HG03575 (cell line): ENCODE measurements around the gene NFATC2.

ENCODE experiments used
- ATAC-seq: cut with Tn5 transposase; IDR thresholded peaks from one replicate; pipeline ENCODE4 v1.9.1; 2021; ENCODE audit not compliant: unreplicated experiment, insufficient number of reproducible peaks, low FRiP score; ENCODE audit errors: extremely low read depth

Gene NFATC2

DNA sequence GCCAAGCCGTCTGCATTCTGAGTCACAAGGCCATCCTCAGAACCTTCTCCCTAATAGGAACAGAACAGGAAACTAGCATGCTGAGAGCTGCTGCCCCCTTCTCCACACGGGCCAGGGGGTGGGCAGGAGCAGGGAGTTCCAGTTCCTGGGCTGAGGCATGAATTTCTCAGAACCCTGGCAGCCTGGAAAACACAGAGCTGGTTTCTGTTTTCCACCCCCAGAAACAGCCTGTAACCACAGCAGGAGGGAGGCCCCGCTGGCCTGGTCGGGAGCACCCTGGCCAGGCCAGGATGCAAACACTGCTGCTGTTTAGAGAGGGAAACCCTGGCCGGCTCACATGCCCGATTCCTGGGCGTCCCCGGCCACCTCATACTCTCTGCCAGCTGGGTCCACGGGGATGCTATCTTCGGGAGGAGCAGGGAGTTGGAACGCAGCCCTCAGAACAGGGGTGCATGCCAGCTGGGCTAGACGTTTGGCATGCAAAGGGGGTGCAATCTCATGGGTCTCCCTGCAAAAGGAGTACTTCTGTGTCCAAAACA is 130.1 kb downstream of the NFATC2 start:
- ATAC-seq, result no peak

DNA sequence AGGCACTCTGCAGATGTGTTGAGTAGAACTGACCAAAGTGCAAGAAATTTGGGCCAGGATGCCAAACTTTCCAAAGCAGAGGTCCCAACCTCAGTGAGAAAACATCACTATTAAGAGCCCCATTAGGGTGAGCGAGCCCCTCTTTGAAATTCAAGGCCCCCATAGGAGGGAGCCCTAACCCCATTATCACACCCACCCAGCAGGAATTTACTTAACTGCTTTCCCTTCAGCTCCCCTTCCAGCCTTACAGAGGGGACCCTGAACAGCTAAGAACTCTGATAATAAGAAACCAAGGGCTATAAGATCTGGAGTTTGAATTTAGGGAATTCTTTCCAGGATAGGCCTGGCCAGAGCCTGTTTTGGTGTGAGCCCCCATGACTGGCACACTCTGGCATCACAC is 130.6 kb downstream of the NFATC2 start:
- no peak for ATAC-seq

DNA sequence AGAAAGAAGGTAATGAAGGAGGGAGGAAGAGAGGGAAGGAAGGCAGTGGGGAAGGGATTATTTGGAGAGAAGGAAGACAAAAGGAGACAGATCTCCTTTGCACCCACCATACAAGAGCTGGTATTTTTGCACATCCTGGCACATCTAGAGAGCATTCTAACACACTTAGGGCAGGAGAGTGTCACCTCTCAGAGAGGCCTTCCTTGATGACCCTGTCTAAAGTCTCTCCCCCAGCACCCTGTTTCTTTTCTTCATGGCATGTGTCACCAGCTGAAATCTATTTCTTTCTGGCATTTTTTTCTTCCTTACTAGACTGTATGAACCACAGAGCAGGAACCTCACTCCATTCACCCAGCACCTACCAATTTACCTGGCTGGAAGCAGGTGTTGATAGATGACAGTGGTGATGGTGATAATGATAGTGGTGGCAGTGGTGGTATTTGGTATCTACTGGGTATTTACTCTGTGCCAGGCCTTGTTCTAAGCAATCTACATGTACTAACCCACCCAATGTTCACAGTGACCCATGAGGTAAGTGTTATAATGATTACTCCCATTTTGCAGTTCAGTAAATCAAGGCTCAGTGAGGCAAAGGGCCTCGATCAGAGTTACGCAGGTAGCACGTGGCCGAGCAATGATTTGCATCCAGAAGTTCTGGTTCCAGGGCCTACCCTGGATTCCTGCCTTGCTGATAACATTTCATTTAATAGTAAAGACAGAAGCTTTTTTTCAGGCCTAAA is 131.8 kb downstream of the NFATC2 start:
- no peak for ATAC-seq

DNA sequence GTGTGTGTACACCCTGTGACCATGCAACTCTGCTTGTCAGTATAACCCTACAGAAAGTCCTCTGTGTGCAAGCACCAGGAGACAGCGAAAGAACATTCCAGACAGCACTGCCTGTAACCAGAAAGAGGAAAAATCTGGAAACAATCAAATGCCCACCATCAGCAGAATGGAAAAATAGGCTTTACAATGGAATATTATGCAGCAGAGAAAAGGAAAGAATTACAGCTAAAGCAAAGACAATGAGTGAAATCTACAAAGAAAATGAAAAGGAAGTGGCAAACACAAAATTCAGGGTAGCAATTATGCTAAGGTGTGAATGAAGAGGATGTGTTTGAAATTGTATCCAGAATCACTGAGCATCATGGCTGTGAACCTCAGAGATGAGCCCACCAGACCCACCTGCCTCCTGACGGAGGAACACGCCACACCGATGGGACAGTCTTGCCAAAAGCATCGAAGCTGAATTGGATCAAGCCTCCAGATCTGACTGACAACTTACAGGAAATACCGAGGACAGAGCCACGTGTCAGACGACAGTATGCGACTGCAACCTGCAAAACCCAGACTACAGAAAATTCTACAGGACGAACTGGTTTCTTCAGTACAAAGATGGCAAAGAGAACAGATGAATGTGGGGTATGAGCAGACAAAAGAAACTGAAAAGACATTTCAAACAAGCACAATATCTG is 133.2 kb downstream of the NFATC2 start:
- no peak for ATAC-seq

DNA sequence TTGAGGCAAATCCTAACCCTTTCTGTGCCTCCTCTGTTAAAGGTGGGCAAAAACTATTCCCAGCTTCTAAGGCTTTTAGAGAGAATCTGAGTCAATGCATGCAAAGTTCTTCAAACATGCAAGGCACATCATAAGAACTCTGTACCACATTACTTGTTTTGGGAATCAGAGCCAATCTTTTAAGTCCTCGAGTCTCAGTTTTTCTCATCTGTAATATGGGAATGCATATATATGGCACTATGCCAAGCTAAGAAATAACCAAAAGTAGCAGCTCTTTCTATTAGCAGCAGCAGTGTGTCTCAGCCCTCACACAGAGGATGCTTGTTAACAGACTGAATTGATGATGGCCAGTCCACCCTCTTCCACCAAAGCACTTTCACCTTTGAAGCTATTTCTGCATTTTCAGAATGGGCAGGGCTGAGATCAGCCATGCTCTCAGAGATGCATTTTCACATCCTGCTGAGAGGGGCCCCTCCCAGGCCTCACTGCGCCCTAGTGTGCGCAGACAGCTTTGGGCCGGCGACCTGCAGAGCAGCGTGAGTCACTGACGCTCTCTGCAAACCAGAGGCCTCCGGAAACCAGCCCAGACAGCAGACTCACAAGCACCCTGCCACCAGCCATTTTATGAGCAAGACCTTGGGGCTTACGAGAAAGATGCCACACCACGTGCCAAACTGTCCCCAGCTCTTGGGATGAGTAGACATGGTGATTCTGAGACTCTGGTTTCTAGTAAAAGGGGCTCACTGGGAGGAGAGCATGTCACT is 138.0 kb downstream of the NFATC2 start:
- ATAC-seq, result peak; percentile 46

DNA sequence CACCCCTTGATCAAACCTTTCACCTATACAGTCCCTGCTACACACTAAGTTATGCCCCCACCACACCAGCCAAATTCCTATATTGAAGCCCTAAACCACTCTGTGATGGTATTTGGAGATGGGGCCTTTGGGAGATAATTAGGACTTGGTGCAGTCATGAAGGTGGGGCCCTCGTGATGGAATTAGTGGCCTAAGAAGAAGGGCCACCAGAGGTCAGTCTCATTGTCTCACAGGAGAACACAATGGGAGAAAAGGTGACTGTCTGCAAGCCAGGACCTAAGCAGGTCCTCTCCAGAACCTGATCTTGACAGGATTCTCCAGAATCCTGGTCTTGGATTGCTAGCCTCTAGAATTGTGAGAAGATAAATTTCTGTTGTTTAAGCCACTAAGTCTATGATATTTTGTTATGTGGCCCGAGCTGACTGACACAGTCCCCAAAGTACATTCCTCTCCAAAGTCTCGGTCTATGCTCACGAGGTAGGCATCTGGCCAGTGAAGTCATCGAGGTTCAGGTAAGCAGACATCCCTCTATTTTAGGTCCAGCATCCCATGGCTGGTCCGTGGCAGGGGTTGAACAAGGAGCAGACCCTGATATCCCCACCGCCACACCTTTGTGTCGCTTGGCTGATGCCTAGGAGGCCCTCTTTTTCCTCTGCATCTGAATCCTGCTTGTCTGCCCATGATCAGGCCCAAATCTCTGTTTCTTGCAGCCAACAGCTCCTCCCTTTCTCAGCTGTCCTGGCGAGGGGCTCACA is 138.9 kb downstream of the NFATC2 start:
- no peak for ATAC-seq

DNA sequence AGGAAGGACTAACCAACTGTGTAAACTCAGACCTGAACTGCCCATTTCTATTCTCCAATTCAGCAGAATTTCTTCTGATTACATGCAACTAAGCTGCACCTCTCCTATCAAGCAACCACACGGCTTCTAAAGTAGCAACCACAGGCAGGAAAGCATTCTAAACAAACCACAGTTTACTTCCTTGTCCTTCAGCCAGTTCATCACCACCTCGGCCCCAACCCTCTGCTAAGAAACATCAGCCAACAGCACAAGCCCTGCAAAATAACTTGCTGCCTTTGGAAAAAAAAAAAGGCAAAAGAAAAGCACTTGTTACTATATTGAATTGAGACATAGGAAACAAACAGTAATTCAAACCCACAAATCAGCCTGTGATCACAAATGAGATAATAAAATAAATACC is 140.3 kb downstream of the NFATC2 start:
- no peak for ATAC-seq

DNA sequence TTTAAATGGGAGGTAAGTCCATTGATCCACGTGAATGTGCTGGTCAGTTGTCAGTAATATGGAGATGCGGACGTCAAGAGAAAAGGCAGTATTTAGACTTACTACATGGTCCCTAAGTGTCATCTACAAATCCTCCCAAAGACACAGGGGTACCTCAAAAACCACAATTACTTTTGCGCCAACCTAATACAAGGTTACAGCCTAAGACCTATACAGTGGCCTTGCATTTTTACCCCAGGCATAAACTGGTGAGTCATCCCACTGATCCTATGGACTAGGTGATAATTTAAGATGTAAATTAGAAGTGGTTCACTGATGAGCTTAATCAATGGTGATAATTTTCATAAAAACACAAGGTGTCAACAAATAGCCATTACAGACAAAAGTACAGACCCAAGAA is 141.0 kb downstream of the NFATC2 start:
- ATAC-seq, result no peak

DNA sequence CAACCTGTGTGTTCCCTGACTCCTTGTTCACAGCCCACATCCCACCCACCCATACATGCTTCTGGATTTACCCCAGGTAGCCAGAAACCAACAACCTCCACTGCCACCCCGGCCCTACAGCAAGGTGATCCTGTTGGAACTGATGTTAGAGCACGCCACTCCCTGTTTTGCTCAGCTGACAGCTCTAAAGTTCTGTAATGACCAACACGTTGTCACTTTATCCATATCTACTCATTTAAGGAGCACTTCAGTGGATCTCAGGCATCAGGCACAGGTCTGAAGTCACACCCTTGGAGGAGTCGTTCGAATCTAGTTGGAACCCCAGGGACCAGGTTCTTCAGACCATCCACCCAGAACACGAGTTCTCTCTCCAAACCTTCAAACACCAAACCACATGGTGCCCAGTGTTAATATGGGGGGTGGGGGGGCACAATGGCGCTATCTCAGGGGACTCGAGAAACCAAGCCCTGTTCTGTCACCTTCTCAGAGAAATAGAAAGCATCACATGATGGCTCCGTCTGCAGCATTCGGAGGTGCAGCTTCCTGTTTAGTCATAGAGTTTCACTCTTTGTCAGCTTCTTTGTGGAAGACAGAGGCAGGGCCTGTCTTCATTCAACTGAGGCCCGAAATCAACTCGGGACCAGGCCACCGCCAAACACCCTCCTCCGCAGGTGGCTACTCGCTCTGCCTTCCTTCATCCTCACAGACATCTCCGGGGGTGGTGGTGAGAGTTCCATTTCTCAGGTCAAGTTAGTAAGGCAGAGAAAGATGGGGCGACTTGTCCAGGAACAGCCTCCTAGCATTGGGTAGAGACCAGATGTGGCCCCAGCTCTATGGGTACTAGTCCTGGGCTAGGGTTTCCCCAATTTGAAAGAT is 142.2 kb downstream of the NFATC2 start:
- peak; percentile 36 for ATAC-seq

DNA sequence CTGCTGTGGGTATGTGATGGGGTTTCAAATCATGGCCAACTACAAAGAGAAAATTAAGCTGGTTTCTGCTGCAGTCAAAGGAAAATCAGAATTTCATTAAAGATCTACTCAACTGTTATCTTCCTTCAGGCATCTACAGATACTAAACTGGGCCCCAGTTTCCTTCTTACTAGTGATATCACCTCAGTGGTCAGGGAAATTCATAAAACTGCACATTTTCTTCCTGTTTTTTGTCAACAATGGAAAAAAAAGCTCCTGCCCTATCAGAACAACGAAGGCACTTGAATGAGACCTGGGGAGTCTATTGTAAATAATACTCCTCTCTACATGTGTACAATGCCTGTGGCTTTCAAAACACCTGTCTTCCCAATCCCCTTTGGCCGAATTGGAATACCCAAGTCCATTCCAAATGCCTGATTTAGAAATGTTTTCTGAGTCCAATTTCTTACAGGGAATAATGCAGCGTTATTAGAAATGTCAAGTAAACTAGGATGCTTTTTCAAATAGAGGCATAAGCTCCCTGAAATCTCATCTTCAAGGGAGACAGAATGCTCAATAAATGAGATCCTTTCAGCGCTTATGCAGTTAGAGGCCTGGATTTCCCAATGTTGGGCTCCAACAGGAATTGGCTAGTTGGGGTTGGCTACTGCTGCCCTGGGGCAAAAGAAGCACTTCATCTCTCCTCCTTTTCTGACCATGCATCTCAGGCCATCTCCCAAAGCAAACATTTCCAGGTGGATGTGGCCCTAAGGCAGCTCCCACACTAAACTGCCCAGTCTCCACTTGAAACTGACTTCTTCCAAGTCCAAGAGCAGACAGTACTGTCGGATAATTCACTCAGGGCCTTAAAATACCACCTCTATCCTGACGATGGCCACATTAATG is 143.3 kb downstream of the NFATC2 start:
- no peak for ATAC-seq

DNA sequence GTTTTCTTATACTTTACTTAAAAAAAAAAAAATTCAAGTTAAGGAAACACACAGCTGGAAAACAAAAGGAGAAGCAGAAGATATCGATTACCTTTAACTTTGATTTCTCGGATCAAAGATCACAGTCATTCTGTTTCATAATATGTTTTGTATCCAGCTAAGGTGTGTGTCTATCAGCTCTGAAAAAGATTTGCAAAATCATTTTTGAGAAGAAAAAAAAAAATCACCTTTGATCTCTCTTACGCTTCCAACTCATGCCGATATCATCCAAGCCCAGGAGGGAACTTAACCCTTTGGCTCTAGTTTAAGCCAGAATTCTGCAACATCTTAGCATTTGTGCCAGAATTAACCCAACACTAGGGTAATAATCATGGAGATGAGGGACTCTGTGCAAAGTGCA is 144.0 kb downstream of the NFATC2 start:
- ATAC-seq, result no peak

DNA sequence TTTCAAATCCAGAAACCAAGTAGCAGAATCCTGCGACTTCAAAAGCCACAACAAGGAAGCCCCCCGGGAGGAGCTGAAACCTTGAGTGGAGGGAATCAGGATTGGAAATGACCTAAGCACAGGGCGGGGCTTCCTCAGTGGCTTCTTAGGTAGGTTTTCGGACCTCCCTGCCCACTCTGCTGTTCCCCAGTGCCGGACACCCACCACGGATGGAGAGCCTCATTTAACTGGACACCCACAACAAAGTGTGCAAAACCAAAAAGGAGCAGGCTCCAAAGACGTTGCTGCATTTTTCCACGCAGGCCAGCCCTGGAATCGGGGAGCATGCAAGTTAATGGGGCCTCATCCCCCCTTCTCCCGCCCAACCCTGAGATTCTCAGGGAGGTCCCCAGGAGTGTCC is 144.4 kb downstream of the NFATC2 start:
- ATAC-seq, result no peak

DNA sequence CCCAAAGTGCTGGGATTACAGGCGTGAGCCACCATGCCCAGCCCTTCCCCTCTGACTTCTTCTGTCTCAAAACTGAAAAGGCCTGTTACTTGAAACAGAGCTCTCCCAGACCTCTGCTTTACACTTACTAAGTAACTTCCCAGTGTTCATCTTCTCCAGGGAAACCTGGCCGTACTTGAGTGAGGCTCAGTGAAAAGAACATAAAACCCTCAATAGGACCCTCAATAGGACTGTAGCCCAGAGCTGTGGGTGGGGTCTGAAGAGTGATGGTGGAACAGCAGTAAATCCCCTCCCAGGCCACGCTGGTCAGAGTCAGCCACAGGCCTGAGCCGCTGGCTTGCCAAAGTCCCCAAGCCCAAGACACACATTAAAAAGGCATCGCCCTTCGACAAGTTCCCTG is 145.4 kb downstream of the NFATC2 start:
- ATAC-seq, result no peak

DNA sequence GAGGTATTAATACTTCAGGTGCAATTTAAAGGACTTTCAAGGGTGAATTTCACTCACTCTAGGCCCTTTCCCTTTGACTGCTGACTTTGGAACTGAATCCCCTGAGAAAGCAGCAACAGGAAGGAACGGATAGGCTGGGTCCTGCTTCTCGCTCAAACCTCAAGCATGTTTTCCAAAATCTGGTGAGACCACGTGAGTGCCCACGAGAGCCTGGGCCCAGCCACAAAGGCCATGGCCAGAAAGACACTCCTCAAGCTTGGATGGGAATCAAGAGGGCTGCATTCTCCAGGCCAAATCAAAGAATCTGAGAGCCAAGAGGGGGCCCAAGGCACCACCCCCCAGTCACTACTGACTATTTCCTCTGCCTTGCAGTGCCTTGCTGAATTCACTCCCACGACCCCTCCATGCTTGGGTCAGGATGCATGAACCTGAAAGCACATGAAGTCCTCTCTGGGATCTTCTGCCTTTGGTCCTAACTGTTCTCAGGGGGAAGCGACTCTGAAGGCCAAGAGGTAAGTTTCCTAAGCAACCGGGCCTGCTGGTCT is 146.1 kb downstream of the NFATC2 start:
- no peak for ATAC-seq

DNA sequence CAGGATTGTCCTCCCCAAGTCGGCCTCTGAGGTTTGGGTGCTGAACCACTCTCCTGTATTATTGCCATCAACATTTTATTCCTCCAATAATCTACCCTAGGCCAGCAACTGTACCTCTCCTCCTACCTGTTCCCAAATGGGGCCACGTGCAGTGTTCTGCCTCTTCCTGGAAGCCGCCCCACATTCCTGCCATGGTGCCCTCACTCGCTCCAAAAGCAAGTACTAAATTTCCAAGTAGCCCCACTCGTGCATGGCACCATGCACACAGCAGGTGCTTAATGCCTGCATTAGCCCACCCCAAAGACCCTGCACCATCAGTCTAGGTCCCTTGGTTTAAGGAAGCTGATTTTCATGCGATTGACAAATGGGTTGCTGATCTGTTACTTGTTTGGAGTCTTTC is 147.8 kb downstream of the NFATC2 start:
- ATAC-seq, result no peak

DNA sequence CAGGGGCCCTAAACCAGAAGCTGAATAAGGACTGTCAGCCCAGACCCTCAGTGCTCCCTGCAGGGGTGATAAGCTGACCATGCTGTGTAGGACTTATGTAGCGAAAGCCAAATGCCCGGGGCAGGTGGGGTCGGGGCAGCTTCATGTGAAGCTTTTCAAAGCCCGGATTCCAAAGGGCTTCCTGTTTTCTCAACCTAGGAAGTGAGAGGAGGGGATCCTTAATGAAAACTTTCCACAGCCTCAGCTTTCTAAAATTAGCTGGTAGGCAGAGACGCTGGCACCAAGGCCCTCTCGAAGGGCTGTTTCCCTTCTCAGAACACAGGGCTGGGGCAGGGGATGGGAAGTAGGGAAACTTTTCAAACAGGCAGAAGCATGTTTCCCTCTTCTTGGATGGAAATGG is 148.9 kb downstream of the NFATC2 start:
- no peak for ATAC-seq

DNA sequence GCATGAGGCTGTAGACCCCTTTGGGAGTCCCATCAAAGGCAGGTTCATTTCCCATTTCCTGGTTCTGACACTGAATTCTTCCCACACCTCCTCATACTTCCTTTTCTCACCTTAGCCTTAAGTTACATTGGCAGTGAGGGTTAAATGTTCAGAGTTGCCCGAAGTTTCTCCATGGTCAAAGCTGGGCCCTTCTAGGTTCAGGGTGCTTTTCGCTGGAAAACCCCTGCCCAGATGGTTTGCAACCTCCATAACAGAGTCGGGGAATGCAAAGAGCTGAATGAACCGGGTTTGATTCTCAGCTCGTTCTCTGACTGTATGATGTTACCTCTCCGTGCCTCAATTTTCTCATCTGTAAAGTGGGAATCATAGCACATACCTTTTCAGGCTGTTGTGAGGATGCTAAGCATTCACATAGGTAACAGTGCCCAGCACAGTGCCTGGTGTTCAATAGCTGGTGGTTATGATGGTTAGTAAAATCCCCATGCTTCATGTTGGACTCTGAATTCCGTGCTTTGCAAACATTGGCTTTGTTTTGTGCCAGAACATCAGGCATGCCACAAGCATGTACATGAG is 149.8 kb downstream of the NFATC2 start:
- no peak for ATAC-seq
